Nucleus accumbens (tissue), 56 donors: ENCODE measurements around the gene ASB1.

Source experiments
- DNase-seq, 56 donors: peaks; one replicate each; lab custom pipeline; 2025; lab: John Stamatoyannopoulos, UW

The ASB1 gene

GRCh38 chr2:238426568-238427434 is at the start of gene ASB1:
ASB1 (plus strand) TSS chr2:238426927; CDS start chr2:238427071, 144 bp downstream.
- DNase-seq = peak in 51 of 56 donors; percentile 28 to 92 (median 67)

- no peak for DNase-seq
Measured at GRCh38 chr2:238378230-238379095, 48.3 kb upstream of the ASB1 start.

- DNase-seq = no peak
Measured at GRCh38 chr2:238379096-238379810, 47.5 kb upstream of the ASB1 start.

GRCh38 chr2:238380336-238380735 is 46.4 kb upstream of the ASB1 start:
- DNase-seq = no peak

- no peak for DNase-seq
Measured at GRCh38 chr2:238380785-238381184, 45.9 kb upstream of the ASB1 start.

- DNase-seq = no peak
Measured at GRCh38 chr2:238381341-238382115, 45.2 kb upstream of the ASB1 start.

GRCh38 chr2:238382381-238382781 is 44.3 kb upstream of the ASB1 start:
- DNase-seq = no peak

- no peak for DNase-seq
Measured at GRCh38 chr2:238383135-238383534, 43.6 kb upstream of the ASB1 start.

GRCh38 chr2:238383743-238384380 is 42.9 kb upstream of the ASB1 start:
- no peak for DNase-seq

GRCh38 chr2:238387332-238387731 is 39.4 kb upstream of the ASB1 start:
- no peak for DNase-seq

- DNase-seq = no peak
Measured at GRCh38 chr2:238388794-238389193, 37.9 kb upstream of the ASB1 start.

GRCh38 chr2:238389988-238390589 is 36.6 kb upstream of the ASB1 start:
- no peak for DNase-seq

- no peak for DNase-seq
Measured at GRCh38 chr2:238391042-238391689, 35.6 kb upstream of the ASB1 start.

GRCh38 chr2:238396663-238397062 is 30.1 kb upstream of the ASB1 start:
- DNase-seq = no peak

GRCh38 chr2:238397356-238397755 is 29.4 kb upstream of the ASB1 start:
- no peak for DNase-seq

GRCh38 chr2:238398577-238398976 is 28.1 kb upstream of the ASB1 start:
- DNase-seq = no peak

GRCh38 chr2:238399094-238399493 is 27.6 kb upstream of the ASB1 start:
- DNase-seq = no peak

- DNase-seq = no peak
Measured at GRCh38 chr2:238401551-238401950, 25.2 kb upstream of the ASB1 start.
